HL-60 (cell line): Measurements from ENCODE around the gene ANXA2R.

Experiments
- GABPA ChIP-seq: IDR thresholded peaks from 2 replicates; pipeline ENCODE4 v1.6.1; 2012; ENCODE audit warnings: low read depth
- POLR2AphosphoS5 ChIP-seq: IDR thresholded peaks from 2 replicates; pipeline ENCODE4 v1.6.1; 2012; ENCODE audit warnings: low read depth
- SPI1 ChIP-seq: IDR thresholded peaks from 2 replicates; pipeline ENCODE4 v1.6.1; 2012; ENCODE audit warnings: low read depth, mild to moderate bottlenecking, borderline replicate concordance
- TF ChIP-seq, protein P1 (sequence below): IDR thresholded peaks from one replicate; pipeline ENCODE4 v1.5.1; 2011; ENCODE audit warnings: low read length, control low read depth, inconsistent platforms; ENCODE audit not compliant: insufficient read depth
- TF ChIP-seq, protein P2 (sequence below): IDR thresholded peaks from 2 replicates; pipeline ENCODE4 v1.6.1; 2012; ENCODE audit warnings: low read depth; ENCODE audit not compliant: insufficient replicate concordance

DNA sequence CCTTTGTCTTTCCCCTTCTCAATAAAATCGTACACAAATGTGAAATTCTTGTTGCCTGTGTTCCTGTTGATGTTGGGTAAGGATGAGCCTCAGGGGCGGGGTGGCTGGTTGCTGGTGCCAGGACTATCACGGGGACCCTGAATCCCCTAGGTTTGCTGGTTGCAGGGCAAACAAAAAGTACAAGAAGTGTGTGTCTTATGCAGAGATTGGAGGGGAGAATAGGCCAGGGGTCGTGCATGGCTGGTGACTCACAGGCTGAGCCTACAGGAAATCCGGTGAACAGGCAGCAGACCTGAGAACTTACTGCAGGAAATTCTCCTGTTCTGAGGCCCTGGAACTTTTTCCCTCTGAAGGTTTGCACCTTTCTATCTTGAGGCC lies 5.5 kb downstream of the ANXA2R start:
- TF ChIP-seq POLR2AphosphoS5 (no peak), GABPA (no peak), SPI1 (no peak)
- TF ChIP-seq, protein P1, sequence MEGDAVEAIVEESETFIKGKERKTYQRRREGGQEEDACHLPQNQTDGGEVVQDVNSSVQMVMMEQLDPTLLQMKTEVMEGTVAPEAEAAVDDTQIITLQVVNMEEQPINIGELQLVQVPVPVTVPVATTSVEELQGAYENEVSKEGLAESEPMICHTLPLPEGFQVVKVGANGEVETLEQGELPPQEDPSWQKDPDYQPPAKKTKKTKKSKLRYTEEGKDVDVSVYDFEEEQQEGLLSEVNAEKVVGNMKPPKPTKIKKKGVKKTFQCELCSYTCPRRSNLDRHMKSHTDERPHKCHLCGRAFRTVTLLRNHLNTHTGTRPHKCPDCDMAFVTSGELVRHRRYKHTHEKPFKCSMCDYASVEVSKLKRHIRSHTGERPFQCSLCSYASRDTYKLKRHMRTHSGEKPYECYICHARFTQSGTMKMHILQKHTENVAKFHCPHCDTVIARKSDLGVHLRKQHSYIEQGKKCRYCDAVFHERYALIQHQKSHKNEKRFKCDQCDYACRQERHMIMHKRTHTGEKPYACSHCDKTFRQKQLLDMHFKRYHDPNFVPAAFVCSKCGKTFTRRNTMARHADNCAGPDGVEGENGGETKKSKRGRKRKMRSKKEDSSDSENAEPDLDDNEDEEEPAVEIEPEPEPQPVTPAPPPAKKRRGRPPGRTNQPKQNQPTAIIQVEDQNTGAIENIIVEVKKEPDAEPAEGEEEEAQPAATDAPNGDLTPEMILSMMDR, result no peak
- TF ChIP-seq, protein P2, sequence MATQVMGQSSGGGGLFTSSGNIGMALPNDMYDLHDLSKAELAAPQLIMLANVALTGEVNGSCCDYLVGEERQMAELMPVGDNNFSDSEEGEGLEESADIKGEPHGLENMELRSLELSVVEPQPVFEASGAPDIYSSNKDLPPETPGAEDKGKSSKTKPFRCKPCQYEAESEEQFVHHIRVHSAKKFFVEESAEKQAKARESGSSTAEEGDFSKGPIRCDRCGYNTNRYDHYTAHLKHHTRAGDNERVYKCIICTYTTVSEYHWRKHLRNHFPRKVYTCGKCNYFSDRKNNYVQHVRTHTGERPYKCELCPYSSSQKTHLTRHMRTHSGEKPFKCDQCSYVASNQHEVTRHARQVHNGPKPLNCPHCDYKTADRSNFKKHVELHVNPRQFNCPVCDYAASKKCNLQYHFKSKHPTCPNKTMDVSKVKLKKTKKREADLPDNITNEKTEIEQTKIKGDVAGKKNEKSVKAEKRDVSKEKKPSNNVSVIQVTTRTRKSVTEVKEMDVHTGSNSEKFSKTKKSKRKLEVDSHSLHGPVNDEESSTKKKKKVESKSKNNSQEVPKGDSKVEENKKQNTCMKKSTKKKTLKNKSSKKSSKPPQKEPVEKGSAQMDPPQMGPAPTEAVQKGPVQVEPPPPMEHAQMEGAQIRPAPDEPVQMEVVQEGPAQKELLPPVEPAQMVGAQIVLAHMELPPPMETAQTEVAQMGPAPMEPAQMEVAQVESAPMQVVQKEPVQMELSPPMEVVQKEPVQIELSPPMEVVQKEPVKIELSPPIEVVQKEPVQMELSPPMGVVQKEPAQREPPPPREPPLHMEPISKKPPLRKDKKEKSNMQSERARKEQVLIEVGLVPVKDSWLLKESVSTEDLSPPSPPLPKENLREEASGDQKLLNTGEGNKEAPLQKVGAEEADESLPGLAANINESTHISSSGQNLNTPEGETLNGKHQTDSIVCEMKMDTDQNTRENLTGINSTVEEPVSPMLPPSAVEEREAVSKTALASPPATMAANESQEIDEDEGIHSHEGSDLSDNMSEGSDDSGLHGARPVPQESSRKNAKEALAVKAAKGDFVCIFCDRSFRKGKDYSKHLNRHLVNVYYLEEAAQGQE, result no peak
